HEK293 (cell line): ENCODE measurements around the gene TSGA10IP.

Experiments used
- CTCF ChIA-PET: fragments of 350-600 bp; formaldehyde crosslinking; extraction: SDS; loops from one replicate; lab custom pipeline; 2021; ENCODE audit warnings: antibody characterized with exemption; lab: Yijun Ruan, JAX
- POLR2A ChIA-PET: fragments of 300-600 bp; formaldehyde crosslinking; extraction: SDS; loops from one replicate; lab custom pipeline; 2020; ENCODE audit warnings: antibody characterized with exemption, inconsistent platforms; lab: Yijun Ruan, JAX
- H3K27ac ChIP-seq: fragments of 200-500 bp; sonication (Bioruptor generic); 2 replicates; pipeline ENCODE4 v1.5.1; 2014; ENCODE audit warnings: low read depth, low read length, control low read depth, inconsistent platforms; ENCODE audit errors: extremely low read depth
- H3K36me3 ChIP-seq, 2 experiments: fragments of 200-500 bp in 1 of 2; sonication (Bioruptor generic) in 1 of 2; 1 replicate in 1 of 2; 2 replicates in 1 of 2; pipeline ENCODE4 v1.5.1; 2014 to 2017; ENCODE audit warnings: inconsistent platforms in 2 of 2, low read length in 2 of 2; ENCODE audit not compliant: control insufficient read depth in 2 of 2, insufficient read depth in 1 of 2
- H3K4me1 ChIP-seq: fragments of 200-500 bp; sonication (Bioruptor generic); 2 replicates; pipeline ENCODE4 v1.5.1; 2014; ENCODE audit warnings: mild to moderate bottlenecking, low read length, inconsistent platforms; ENCODE audit not compliant: control insufficient read depth, insufficient read depth
- H3K4me3 ChIP-seq: 2 replicates; pipeline ENCODE4 v1.5.1; 2011; ENCODE audit warnings: low read depth, mild to moderate bottlenecking, control low read depth, low read length, moderate library complexity
- H3K9me3 ChIP-seq: fragments of 200-500 bp; sonication (Bioruptor generic); 2 replicates; pipeline ENCODE4 v1.5.1; 2014; ENCODE audit warnings: low read depth, low read length, inconsistent platforms; ENCODE audit not compliant: control insufficient read depth, insufficient read depth
- BCL11A ChIP-seq: fragments of 450-650 bp; formaldehyde crosslinking; IDR thresholded peaks from 2 replicates; pipeline ENCODE4 v1.5.1; 2016; ENCODE audit warnings: low read depth, missing biosample characterization, missing genetic modification characterization
- HOXC10 ChIP-seq: sonication (generic); formaldehyde crosslinking; IDR thresholded peaks from 2 replicates; pipeline ENCODE4 v1.8.1; 2023; ENCODE audit warnings: mild to moderate bottlenecking, missing genetic modification reagents
- KLF1 ChIP-seq: fragments of 450-650 bp; formaldehyde crosslinking; IDR thresholded peaks from 2 replicates; pipeline ENCODE4 v1.5.1; 2016; ENCODE audit warnings: missing biosample characterization, missing genetic modification characterization
- KLF8 ChIP-seq: fragments of 450-650 bp; formaldehyde crosslinking; IDR thresholded peaks from 2 replicates; pipeline ENCODE4 v1.5.1; 2016; ENCODE audit warnings: missing biosample characterization, missing genetic modification characterization
- SALL2 ChIP-seq: fragments of 450-650 bp; formaldehyde crosslinking; IDR thresholded peaks from 2 replicates; pipeline ENCODE4 v1.5.0; 2017; ENCODE audit warnings: missing biosample characterization, mild to moderate bottlenecking, missing genetic modification characterization, borderline replicate concordance
- SP2 ChIP-seq: fragments of 450-650 bp; formaldehyde crosslinking; IDR thresholded peaks from 2 replicates; pipeline ENCODE4 v1.5.1; 2016; ENCODE audit warnings: missing biosample characterization, missing genetic modification characterization
- TRIM28 ChIP-seq: IDR thresholded peaks from 2 replicates; pipeline ENCODE4 v1.6.1; 2011; ENCODE audit warnings: low read length, control low read depth, borderline replicate concordance
- WT1 ChIP-seq: fragments of 450-650 bp; formaldehyde crosslinking; IDR thresholded peaks from 2 replicates; pipeline ENCODE4 v1.5.1; 2016; ENCODE audit warnings: missing biosample characterization, missing genetic modification characterization
- ZIC2 ChIP-seq: fragments of 450-650 bp; formaldehyde crosslinking; IDR thresholded peaks from 2 replicates; pipeline ENCODE4 v1.5.1; 2016; ENCODE audit warnings: missing biosample characterization, missing genetic modification characterization
- ZNF114 ChIP-seq: fragments of 450-650 bp; formaldehyde crosslinking; IDR thresholded peaks from 2 replicates; pipeline ENCODE4 v1.5.0; 2017; ENCODE audit warnings: missing biosample characterization, missing genetic modification characterization
- ZNF169 ChIP-seq: fragments of 450-650 bp; formaldehyde crosslinking; IDR thresholded peaks from 2 replicates; pipeline ENCODE4 v1.5.1; 2016; ENCODE audit warnings: missing biosample characterization, missing genetic modification characterization
- ZNF214 ChIP-seq: fragments of 450-650 bp; formaldehyde crosslinking; IDR thresholded peaks from 2 replicates; pipeline ENCODE4 v1.5.1; 2017; ENCODE audit warnings: missing biosample characterization, mild to moderate bottlenecking, missing genetic modification characterization, borderline replicate concordance
- ZNF221 ChIP-seq: fragments of 450-650 bp; formaldehyde crosslinking; IDR thresholded peaks from 2 replicates; pipeline ENCODE4 v1.5.1; 2017; ENCODE audit warnings: missing biosample characterization, missing genetic modification characterization, borderline replicate concordance
- ZNF423 ChIP-seq: fragments of 450-650 bp; formaldehyde crosslinking; IDR thresholded peaks from 2 replicates; pipeline ENCODE4 v1.5.1; 2016; ENCODE audit warnings: missing biosample characterization, missing genetic modification characterization
- ZNF501 ChIP-seq: fragments of 450-650 bp; formaldehyde crosslinking; IDR thresholded peaks from 2 replicates; pipeline ENCODE4 v1.5.1; 2016; ENCODE audit warnings: missing biosample characterization, missing genetic modification characterization
- ZNF529 ChIP-seq: fragments of 450-650 bp; formaldehyde crosslinking; IDR thresholded peaks from 2 replicates; pipeline ENCODE4 v1.5.1; 2017; ENCODE audit warnings: missing genetic modification characterization, missing biosample characterization; ENCODE audit not compliant: insufficient replicate concordance
- ZNF544 ChIP-seq: fragments of 450-650 bp; formaldehyde crosslinking; IDR thresholded peaks from 2 replicates; pipeline ENCODE4 v1.5.0; 2017; ENCODE audit warnings: missing biosample characterization, missing genetic modification characterization
- ZNF555 ChIP-seq: fragments of 450-650 bp; formaldehyde crosslinking; conservative IDR thresholded peaks from 2 replicates; pipeline ENCODE4 v1.5.1; 2017; ENCODE audit warnings: missing biosample characterization, mild to moderate bottlenecking, missing genetic modification characterization, inconsistent platforms
- ZNF626 ChIP-seq: fragments of 450-650 bp; sonication (Bioruptor Pico); formaldehyde crosslinking; IDR thresholded peaks from 2 replicates; pipeline ENCODE4 v1.5.1; 2018; ENCODE audit warnings: missing biosample characterization, missing genetic modification characterization, inconsistent platforms
- ZNF629 ChIP-seq: fragments of 450-650 bp; formaldehyde crosslinking; IDR thresholded peaks from 2 replicates; pipeline ENCODE4 v1.5.1; 2017; ENCODE audit warnings: missing biosample characterization, missing genetic modification characterization
- ZNF707 ChIP-seq: fragments of 450-650 bp; formaldehyde crosslinking; IDR thresholded peaks from 2 replicates; pipeline ENCODE4 v1.5.1; 2016; ENCODE audit warnings: missing biosample characterization, missing genetic modification characterization
- ZNF777 ChIP-seq: fragments of 450-650 bp; formaldehyde crosslinking; IDR thresholded peaks from 2 replicates; pipeline ENCODE4 v1.5.1; 2017; ENCODE audit warnings: missing biosample characterization, missing genetic modification characterization, borderline replicate concordance
- ZNF785 ChIP-seq: fragments of 450-650 bp; formaldehyde crosslinking; IDR thresholded peaks from 2 replicates; pipeline ENCODE4 v1.5.1; 2016; ENCODE audit warnings: missing biosample characterization, missing genetic modification characterization
- TF ChIP-seq, protein P1 (sequence below): fragments of 450-650 bp; formaldehyde crosslinking; IDR thresholded peaks from 2 replicates; pipeline ENCODE4 v1.5.1; 2016; ENCODE audit warnings: missing biosample characterization, missing genetic modification characterization
- TF ChIP-seq, protein P2 (sequence below): fragments of 450-650 bp; formaldehyde crosslinking; IDR thresholded peaks from 2 replicates; pipeline ENCODE4 v1.5.1; 2016; ENCODE audit warnings: missing biosample characterization, missing genetic modification characterization
- TF ChIP-seq, protein P3 (sequence below): fragments of 450-650 bp; formaldehyde crosslinking; IDR thresholded peaks from 2 replicates; pipeline ENCODE4 v1.5.1; 2016; ENCODE audit warnings: missing biosample characterization, missing genetic modification characterization
- TF ChIP-seq, protein P4 (sequence below): fragments of 450-650 bp; formaldehyde crosslinking; IDR thresholded peaks from 2 replicates; pipeline ENCODE4 v1.5.1; 2016; ENCODE audit warnings: missing biosample characterization, missing genetic modification characterization, borderline replicate concordance
- TF ChIP-seq, protein P5 (sequence below): fragments of 450-650 bp; formaldehyde crosslinking; IDR thresholded peaks from 2 replicates; pipeline ENCODE4 v1.5.1; 2017; ENCODE audit warnings: missing biosample characterization, missing genetic modification characterization

The TSGA10IP gene

DNA sequence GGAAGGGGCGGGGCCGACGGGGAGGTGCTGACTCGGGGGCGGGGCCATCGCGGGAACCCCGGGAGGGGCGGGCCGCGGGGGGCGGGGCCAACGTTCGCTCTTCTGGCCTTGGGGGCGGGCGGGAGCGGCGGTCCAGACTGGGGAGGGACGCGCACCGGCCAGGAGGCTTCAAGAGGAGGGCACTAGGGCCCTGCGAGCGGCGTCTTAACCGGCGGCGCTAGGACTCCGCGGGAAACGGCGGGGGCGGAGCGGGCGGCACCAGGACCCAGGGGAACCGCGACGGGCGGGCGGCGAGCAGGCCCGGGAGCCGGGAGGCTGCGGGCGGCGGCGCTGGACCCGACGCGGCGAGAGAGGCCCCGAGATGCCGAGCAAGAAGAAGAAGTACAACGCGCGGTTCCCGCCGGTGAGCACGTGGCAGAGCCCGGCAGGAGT, 26.1 kb upstream of the TSGA10IP start, which contains the start of gene DRAP1:
TSS of gene DRAP1 (plus strand) at position 286 of the 432 bp plus-strand sequence. CDS start at position 362, 76 bp downstream.
- Histone ChIP-seq H3K4me3 (peak within 1 kb of the TSS; percentile 74), H3K4me1 (no peaks in the 10 kb centered on the region; the same call in 1 of the 2 replicates), H3K9me3 (no peaks in the 10 kb centered on the region), H3K36me3 (peaks cover 0 to 14% of the 10 kb centered on the region in 2 experiments; a peak in 2 of 3 replicates), H3K27ac (peak within 1 kb of the TSS; percentile 63; the same call in 1 of the 2 replicates)
- ChIA-PET POLR2A (interaction anchor here (1.7 to 2.3 kb wide), 2 partner anchors 29 to 31 kb away, joined by 9 to 12 read pairs; partner anchors contain the start of genes CCDC85B and FIBP), CTCF (interaction anchor here (0.6 to 1.0 kb wide), 3 partner anchors 23 to 30 kb away, joined by 3 read pairs; partner anchors contain the start of gene CCDC85B)
- TF ChIP-seq TRIM28 (no peak), HOXC10 (CRISPR knock-in tag) (no peak), ZNF544 (tag by site-specific recombination) (no peak), ZNF529 (tag by site-specific recombination) (no peak), ZNF114 (tag by site-specific recombination) (no peak), ZNF423 (tag by site-specific recombination) (no peak), ZNF707 (tag by site-specific recombination) (no peak), WT1 (no peak), ZIC2 (tag by site-specific recombination) (peak; percentile 11; the same call in 1 of the 2 replicates), ZNF501 (no peak), ZNF221 (tag by site-specific recombination) (peak; percentile 99; the same call in 1 of the 2 replicates), KLF1 (tag by site-specific recombination) (peak; percentile 52), ZNF555 (tag by site-specific recombination) (no peak), SP2 (tag by site-specific recombination) (peak; percentile 50), ZNF629 (tag by site-specific recombination) (peak; percentile 38; the same call in 1 of the 2 replicates), ZNF626 (tag by site-specific recombination) (no peak), KLF8 (tag by site-specific recombination) (peak; percentile 93), BCL11A (no peak), ZNF169 (tag by site-specific recombination) (no peak), ZNF777 (tag by site-specific recombination) (no peak), SALL2 (tag by site-specific recombination) (0 out of 2 replicates have a peak, but pooled peaks have one; percentile 51), ZNF214 (tag by site-specific recombination) (no peak), ZNF785 (tag by site-specific recombination) (no peak)
- TF ChIP-seq, protein P1, sequence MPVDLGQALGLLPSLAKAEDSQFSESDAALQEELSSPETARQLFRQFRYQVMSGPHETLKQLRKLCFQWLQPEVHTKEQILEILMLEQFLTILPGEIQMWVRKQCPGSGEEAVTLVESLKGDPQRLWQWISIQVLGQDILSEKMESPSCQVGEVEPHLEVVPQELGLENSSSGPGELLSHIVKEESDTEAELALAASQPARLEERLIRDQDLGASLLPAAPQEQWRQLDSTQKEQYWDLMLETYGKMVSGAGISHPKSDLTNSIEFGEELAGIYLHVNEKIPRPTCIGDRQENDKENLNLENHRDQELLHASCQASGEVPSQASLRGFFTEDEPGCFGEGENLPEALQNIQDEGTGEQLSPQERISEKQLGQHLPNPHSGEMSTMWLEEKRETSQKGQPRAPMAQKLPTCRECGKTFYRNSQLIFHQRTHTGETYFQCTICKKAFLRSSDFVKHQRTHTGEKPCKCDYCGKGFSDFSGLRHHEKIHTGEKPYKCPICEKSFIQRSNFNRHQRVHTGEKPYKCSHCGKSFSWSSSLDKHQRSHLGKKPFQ (tag by site-specific recombination), result no peak
- TF ChIP-seq, protein P2, sequence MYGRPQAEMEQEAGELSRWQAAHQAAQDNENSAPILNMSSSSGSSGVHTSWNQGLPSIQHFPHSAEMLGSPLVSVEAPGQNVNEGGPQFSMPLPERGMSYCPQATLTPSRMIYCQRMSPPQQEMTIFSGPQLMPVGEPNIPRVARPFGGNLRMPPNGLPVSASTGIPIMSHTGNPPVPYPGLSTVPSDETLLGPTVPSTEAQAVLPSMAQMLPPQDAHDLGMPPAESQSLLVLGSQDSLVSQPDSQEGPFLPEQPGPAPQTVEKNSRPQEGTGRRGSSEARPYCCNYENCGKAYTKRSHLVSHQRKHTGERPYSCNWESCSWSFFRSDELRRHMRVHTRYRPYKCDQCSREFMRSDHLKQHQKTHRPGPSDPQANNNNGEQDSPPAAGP (tag by site-specific recombination), result peak; percentile 74
- TF ChIP-seq, protein P3, sequence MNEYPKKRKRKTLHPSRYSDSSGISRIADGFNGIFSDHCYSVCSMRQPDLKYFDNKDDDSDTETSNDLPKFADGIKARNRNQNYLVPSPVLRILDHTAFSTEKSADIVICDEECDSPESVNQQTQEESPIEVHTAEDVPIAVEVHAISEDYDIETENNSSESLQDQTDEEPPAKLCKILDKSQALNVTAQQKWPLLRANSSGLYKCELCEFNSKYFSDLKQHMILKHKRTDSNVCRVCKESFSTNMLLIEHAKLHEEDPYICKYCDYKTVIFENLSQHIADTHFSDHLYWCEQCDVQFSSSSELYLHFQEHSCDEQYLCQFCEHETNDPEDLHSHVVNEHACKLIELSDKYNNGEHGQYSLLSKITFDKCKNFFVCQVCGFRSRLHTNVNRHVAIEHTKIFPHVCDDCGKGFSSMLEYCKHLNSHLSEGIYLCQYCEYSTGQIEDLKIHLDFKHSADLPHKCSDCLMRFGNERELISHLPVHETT, result no peak
- TF ChIP-seq, protein P4, sequence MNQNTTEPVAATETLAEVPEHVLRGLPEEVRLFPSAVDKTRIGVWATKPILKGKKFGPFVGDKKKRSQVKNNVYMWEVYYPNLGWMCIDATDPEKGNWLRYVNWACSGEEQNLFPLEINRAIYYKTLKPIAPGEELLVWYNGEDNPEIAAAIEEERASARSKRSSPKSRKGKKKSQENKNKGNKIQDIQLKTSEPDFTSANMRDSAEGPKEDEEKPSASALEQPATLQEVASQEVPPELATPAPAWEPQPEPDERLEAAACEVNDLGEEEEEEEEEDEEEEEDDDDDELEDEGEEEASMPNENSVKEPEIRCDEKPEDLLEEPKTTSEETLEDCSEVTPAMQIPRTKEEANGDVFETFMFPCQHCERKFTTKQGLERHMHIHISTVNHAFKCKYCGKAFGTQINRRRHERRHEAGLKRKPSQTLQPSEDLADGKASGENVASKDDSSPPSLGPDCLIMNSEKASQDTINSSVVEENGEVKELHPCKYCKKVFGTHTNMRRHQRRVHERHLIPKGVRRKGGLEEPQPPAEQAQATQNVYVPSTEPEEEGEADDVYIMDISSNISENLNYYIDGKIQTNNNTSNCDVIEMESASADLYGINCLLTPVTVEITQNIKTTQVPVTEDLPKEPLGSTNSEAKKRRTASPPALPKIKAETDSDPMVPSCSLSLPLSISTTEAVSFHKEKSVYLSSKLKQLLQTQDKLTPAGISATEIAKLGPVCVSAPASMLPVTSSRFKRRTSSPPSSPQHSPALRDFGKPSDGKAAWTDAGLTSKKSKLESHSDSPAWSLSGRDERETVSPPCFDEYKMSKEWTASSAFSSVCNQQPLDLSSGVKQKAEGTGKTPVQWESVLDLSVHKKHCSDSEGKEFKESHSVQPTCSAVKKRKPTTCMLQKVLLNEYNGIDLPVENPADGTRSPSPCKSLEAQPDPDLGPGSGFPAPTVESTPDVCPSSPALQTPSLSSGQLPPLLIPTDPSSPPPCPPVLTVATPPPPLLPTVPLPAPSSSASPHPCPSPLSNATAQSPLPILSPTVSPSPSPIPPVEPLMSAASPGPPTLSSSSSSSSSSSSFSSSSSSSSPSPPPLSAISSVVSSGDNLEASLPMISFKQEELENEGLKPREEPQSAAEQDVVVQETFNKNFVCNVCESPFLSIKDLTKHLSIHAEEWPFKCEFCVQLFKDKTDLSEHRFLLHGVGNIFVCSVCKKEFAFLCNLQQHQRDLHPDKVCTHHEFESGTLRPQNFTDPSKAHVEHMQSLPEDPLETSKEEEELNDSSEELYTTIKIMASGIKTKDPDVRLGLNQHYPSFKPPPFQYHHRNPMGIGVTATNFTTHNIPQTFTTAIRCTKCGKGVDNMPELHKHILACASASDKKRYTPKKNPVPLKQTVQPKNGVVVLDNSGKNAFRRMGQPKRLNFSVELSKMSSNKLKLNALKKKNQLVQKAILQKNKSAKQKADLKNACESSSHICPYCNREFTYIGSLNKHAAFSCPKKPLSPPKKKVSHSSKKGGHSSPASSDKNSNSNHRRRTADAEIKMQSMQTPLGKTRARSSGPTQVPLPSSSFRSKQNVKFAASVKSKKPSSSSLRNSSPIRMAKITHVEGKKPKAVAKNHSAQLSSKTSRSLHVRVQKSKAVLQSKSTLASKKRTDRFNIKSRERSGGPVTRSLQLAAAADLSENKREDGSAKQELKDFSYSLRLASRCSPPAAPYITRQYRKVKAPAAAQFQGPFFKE, result no peak
- TF ChIP-seq, protein P5, sequence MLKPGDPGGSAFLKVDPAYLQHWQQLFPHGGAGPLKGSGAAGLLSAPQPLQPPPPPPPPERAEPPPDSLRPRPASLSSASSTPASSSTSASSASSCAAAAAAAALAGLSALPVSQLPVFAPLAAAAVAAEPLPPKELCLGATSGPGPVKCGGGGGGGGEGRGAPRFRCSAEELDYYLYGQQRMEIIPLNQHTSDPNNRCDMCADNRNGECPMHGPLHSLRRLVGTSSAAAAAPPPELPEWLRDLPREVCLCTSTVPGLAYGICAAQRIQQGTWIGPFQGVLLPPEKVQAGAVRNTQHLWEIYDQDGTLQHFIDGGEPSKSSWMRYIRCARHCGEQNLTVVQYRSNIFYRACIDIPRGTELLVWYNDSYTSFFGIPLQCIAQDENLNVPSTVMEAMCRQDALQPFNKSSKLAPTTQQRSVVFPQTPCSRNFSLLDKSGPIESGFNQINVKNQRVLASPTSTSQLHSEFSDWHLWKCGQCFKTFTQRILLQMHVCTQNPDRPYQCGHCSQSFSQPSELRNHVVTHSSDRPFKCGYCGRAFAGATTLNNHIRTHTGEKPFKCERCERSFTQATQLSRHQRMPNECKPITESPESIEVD (tag by site-specific recombination), result no peak
